ENCODE measurements around the gene CMKLR1. TPM values are rescaled to one million over a fixed set of nuclear protein-coding genes. Genes with fewer than 3 reads are reported as not detected.

CMKLR1 gene
- total RNA-seq, 1 donor from 2014 or later, result 5.2 TPM

DNA sequence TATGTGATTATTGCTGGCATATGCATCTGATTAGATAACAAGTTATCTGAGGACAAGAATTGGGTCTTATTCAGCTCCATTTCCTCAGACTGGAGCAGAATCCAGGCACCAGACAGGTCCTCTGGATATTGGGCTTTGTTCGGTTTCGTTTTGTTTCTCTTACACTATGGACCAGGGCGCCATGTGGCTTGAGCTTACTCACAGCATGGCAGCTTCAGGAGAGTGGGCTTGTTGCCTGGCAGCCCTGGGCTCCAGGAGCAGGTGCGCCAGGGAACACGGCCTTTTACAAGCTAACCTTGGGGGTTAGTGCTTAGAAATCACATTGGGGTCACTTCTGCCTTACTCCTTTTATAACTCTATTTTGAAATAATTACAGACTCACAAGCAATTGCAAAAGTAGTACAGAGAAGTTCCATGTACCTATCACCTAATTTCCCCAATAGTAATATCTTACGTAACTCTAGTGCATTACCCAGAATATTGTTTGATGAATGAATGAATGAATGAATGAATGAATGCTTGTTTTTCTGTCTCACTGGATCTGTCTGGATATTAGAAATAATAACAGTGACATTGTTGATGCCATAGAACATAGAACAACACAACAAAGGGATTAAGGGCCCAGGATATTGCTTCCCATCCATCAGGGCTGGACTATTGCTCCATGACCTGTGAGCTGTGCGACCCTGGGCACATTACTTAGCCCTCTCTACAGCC, 39.0 kb downstream of the CMKLR1 start:
- no peak for DNase-seq (ENCODE audit: low spot score)

DNA sequence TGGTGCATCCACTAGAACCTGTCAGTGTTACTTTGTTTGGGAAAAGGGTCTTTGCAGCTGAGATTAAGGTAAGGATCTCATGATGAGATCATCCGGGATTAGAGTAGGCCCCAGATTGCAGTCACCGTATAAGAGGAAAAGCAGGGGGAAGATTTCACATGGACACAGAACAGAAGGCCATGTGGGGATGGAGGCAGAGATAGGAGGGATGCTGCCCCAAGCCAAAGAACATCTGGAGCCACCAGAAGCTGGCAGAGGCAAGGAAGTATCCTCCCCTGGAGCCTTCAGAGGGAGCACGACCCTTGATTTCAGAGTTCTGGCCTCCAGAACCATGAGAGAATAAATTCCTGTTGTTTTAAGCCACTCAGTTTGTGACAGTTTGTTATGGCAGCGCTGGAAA, 39.6 kb downstream of the CMKLR1 start:
- no peak for DNase-seq (ENCODE audit: low spot score)

DNA sequence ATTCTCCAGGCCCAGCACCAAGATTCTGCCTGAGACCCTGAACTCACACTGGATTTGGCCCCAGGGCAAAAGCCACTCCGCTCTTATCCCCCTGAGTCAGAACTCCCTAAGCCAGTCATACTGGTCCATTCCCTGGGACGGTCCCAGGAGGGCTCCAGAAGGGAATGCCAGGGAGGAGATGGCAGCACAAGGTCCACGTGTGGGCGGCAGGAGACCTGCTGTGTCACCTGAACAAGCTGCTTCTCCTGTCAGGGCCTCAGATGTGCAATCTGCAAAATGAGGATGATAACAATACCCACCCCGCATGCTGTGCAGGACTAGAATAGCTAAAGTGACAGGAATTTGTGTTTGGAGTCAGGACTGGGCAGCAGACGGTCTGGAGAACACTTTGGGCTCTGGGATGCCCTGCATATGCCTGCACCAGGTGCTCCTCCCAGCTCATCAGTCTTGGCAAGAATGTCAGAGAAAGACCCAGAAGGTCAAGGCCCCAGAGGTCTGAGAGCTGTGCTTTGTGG, 40.3 kb downstream of the CMKLR1 start:
- DNase-seq (ENCODE audit: low spot score), result no peak

DNA sequence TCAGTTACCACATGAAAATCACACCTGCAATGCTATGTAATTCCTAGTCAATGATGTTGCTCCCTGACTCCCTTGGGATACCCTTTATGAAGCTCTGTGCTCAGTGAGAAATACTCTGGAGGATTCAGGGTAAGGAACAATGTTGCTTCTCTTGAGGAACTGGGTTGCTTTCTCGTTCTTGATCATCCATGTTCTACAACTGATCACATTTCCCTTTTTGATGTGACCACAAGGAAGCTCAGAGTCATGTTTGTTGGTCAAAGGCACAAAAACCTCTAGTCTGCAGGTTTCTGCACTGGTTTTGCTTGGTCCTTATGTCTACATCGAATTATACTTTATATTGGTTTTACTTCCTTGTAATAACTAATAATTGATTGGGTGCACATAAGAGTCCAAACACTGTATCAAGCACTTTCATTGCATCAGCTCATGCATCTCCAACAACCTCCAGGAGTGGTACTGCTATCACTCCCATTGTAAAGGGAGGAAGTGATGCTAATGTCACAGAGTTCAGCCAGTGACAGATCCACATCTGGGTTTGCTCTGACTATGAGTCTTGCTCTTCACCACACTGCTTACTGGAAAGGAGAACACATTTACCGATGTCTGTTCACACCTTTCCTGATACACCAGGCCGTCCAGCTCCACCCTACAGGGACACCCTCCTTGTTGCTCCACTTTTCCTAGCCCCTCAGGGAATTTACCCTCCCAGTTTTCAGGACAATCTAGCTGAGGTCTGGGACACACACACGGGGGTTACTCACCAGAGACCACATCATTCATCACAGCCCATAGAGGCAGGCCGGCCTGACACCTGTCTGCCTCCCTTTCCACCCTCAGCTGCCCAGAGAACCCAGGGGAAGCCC, 41.0 kb downstream of the CMKLR1 start:
- no peak for DNase-seq (ENCODE audit: low spot score)

DNA sequence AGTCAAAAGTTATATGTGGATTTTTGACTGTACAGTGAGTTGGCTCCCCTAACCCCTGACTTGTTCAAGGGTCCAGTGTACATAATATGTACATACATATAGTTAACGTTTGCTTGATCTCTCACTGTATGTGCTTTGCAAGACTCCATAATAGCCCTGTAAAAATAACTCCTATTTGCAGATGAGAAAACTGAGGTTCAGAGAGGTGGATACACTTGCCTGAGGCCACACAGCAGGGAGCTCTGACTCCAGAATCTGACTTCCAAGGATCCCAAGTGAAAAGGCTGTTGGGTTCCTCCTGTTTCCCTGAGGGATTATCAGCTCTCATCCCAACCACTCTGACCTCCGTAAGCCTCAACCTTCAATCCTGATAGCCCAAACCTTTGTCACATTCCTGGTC, 41.7 kb downstream of the CMKLR1 start:
- DNase-seq (ENCODE audit: low spot score), result no peak

DNA sequence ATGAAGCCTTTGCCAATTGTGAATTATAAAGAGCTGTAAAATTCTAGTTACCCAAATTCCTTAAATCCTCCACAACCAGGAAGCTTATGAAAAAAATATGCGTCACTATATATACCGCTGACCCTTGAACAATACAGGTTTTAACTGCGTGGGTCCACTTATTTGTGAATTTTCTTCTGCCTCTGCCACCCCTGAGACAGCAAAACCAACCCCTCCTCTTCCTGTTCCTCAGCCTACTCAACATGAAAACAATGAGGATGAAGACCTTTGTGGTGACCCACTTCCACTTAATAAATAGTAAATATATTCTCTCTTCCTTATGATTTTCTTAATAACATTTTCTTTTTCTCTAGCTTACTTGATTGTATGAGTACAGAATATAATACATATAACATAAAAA, 42.2 kb downstream of the CMKLR1 start:
- no peak for DNase-seq (ENCODE audit: low spot score)

DNA sequence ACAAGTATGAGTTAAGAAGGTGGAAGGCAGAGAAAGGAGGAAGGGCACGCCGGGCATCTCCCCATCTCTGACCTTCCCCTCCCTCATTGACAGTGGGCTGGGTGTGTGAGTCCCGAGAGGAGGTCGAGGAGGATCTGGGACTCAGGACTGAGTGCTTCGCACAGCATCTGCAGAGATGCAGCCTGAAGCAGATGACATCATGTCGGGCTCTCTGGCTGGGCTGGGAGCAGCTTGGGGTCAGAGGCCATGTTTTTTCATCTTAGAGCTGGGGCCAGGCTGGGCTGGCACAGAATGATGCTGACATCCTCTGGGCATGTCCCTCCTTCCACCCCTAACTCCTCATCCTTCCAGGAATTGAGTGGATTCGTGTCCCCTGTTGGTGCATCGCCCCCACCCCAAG, 43.5 kb downstream of the CMKLR1 start:
- no peak for DNase-seq (ENCODE audit: low spot score)

DNA sequence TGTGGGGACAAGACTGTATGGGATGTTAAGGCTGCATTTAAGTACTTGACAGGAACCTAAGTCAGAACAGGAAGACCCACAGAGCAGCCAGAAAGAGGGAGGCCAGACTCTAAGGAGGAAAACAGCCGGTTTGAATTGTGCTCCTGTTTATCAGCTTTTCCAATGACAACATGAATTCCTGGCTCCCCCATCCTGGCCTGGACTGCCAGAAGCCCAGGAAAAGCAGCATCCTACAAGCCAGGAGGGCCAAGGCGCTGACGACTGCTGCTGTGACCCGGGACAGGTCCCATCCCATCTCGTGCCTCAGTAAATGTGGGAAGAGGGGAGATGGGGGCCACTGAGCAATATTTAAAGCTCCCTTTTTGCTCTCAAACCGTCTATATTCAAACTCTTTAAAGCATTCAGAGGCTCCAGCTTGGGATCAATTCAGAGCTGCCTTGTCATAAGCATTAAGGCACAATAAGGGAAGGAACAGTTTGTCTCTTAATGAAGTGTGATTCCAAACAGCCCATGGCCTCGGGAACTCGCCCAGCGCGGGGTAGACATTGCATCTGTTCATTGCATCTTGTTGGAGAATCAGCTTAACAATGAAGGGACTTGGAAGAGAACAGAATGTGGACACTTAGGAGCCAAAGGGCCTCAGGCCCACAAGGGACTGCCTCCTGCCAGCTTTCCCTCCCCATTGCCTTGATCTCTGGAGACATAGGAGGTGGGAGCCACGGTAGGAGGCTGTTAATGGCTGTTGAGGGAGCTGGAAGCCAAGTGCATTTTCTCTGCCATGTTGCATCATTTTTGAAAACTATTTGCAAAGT, 49.6 kb downstream of the CMKLR1 start:
- no peak for DNase-seq (ENCODE audit: low spot score)

DNA sequence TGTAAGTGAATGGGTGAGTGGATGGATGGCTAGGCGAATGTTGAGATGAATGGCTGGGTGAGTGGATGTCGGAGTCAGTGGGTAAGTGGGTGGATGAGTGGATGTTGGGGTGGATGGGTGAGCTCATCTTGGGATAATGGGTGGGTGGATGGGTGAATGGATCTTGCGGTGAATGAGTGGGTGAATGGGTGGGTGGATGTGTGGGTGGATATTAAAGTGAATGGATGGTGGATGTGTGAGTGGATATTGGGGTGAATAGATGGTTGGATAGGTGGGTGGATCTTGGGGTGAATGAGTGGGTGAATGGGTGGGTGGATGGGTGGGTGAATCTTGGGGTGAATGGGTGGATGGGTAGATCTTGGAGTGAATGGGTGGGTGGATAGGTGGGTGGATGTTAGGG, 51.9 kb downstream of the CMKLR1 start:
- no peak for DNase-seq (ENCODE audit: low spot score)

DNA sequence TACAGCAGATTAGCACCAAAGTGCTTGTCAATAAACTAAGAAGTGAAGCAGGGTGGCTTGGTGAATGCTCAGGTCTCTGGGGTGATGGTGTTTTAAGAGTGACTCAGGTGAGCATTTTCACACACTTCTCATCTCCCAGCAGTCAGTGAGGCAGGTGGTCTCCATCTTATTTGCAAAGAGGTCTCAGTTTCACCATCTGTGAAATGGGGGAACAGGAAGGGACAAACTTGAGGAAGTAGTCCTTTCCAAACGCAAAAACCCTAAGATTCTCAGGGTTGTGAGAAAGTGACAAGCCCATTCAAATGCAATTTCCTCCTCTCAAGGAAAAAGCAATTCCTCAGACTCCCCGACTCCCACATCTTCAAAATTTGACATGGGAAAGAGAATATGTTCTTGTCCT, 54.1 kb downstream of the CMKLR1 start:
- no peak for DNase-seq (ENCODE audit: low spot score)

DNA sequence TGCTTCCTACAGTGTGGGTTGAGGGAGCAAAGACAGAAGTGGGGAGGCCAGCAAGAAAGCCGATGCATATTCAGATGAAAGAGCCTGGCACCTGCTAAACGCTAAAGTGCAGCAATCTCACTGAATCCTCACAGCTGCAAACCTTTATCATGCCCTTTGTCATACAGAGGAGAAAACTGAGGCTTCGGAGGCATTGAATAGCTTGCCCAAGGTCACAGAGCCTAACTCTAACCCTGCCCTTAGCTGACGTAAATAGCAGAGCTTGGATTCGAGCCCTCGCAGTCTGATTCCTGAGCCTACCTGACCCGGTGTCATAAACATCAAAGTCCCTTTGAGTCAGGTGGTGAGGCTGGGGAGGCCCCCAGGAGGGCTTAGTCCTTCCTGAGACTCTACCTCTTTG, 54.9 kb downstream of the CMKLR1 start:
- DNase-seq (ENCODE audit: low spot score), result no peak

DNA sequence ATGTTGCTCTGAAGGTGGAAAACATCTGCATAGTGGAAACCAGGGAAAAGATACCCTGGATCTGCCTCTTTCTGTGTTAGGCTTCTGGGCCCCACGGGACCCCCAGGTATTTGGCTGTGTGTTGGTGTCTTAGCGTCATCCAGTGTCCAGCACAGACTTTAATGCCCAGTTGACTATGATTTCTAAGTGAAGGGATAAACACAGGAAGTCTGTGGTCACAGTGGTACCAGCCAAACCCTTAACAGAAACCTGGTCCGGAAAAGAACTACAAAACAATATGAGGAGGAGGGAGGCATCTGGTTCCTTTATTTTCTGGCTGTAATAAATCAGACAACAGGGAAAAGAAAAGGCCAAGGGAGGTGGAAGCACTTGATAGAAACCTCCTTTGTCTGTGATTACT, 56.4 kb downstream of the CMKLR1 start:
- DNase-seq (ENCODE audit: low spot score), result no peak

DNA sequence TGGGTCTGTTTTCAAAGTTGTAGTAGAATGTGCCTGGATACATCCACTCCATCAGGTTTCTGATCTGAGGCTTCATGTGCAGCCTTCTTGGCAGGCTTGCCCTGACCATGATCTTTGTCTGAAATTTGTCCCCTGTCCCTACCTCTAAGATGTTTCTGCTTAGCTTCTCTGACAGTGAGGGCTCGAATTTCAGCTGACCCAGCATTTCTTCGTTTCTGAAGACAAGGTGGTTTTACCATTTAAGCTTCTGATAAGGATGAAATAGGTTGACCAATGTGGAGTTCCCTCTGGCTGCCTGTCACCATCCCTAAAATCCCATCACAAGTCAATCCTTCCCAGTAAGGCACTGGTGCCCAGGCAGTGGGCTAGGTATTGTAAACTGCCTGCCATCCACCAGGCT, 57.0 kb downstream of the CMKLR1 start:
- DNase-seq (ENCODE audit: low spot score), result no peak

DNA sequence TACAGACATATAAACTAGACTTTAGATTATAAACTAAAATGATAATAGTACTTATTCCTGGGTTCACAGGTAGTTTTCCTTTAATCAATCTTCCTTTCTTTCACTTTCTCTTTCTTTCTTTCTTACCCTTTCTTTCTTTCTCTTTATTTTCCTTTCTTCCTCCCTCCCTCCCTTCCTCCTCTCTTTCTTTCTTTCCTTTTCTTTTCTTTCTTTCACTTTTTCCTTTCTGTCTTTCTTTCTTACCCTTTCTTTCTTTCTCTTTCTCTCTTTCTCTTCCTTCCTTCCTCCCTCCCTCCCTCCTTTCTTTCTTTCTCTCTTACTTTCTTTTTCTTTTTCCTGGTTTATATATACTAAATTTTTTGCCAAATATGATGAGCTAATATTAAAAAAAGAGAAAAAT, 61.5 kb downstream of the CMKLR1 start:
- DNase-seq (ENCODE audit: low spot score), result no peak

DNA sequence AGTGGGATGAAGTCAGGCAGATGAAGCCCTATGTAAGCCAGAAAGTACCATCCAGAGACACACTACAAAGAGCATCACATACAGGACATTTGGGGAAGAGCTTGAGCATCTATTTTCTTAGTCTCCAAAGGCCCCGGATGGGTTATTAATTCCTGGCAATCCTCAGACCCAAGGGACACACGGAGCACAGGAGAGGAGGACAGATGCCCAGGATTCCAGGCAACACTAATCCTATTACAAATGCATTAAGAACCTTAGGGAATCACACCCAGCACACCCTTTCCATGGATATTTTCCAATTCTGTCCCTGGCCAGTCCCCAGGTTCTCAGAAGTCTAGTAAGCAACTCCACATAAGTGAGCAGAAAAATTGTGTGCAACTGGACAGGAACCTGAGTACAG, 65.9 kb downstream of the CMKLR1 start:
- no peak for DNase-seq (ENCODE audit: low spot score)

DNA sequence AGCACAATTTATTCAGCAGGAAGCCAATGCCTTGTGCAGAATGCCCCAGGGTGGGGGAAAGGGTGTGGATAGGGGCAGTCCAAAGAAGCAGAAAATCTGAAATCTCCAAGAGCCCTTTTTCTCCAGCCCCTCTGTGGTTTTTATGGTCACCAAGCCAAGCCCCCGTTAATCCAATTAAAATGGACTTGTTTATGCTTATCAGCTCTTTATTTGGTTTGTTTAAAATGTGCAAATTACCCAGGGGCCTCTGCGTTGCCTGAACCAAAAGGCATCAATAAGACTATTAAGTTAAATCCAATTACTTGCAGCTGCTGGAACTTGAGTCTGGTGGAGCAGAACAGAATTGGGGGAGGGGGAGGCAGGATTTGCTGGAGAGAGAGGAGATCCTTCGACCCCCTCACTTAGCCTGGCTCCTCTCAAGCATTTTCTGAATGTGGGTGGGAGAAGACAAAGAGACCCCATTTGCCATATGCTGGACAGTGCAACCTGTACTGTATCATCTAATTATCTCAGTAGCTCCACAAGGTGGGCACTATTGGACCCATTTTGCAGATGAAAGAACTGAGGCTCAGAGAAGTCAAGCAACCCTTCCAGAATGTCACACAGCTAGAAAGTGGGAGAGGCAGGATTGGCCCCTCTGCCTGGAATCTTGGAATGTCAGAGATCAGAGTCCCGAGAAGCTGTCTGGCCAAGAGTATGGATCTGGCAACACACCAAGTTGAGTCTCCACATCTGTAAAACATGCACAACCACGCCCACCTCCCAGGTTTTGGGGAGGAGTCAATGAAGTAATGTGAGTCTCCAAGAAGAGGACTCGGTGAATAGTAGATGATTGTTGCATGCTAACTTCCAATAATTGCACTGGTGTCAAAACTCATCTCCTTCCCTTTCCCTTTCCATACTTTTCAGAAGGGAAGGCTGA, 66.9 kb downstream of the CMKLR1 start:
- no peak for DNase-seq (ENCODE audit: low spot score)

DNA sequence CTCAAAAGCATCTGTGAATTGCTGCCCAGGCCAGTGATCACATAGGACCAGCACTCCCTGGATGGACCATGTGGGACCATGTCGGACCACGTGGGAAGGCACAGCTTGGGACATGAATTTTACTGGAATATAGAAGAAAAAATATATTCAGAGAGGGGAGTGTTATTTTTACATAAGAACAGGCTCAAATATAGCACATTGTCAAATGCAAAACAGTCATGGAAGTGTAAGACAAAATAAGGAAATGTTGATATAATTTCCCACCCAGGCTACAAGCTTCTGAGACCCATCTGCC, 68.3 kb downstream of the CMKLR1 start:
- no peak for DNase-seq (ENCODE audit: low spot score)

DNA sequence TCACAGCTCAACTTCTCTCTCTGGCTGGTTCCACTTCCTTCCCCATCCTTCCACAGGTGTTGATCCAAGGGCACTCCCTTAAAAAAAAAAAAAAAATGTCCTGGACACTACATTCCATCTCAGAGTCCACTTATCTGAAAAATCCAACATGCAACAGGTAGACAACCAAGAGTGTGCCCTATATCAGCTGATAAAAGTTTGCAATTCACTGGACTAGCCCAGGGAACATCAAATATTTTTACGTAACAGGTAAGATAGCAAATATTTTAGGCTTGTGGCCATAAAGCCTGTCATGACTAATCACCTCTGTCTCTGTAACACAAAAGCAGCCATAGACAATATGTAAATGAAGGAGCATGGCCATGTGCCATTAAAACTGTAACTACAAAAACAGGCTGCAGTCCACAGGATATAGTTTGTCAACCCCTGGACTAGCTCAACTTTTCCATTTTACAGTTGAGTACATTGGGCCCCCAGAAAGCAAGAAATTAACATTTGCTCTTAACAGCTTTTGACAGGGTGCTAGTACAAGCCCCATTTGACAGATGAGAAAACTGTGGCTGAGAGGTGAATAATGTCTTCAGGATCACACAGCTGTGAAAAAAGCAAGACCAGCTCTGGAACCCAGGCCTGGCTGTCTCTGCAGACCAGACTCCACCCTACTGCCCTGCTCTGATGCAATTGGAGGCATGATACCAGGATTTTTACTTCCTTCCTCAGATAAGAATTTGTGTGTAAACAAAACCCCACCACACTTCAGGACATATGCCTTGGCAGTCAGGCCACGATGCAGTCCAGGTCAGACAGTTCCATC, 68.9 kb downstream of the CMKLR1 start:
- DNase-seq (ENCODE audit: low spot score), result no peak

DNA sequence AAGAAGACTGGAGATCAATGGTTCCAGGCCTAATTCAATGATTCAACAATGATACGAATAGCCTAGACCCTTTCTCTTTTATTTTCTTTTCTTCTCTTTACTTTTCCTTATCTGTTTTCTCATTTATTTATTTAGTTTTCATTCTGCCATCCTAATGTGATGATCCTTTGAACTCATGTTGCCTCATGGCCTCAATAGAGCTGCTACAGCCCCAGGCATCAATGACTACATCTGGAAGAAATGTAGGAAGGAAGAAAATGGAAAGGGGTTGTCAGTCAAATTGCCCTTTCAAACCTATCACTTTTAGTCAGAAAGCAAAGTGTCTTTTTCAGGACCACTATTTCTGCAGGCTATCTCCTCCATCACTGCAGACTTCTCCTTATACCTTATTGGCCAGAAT, 69.9 kb downstream of the CMKLR1 start:
- DNase-seq (ENCODE audit: low spot score), result no peak

DNA sequence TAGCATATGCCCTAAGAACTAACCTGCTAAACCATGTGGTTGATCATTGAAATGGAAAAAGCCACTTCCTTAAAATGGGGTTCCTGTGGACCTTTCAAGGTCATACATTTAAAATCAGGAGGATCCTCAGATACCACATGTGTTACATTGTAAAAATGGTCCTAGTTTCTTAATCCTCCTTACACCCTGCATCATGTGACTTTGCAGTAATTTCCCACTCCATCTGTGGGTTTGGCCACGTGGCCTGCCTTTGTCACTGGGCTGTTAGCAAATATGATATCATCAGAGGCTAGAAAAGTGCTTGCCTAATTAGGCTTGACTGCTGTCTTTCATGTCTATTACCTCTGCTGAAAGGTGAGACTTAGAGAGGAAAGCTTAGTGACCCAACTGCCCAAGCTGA, 70.7 kb downstream of the CMKLR1 start:
- DNase-seq (ENCODE audit: low spot score), result no peak

DNA sequence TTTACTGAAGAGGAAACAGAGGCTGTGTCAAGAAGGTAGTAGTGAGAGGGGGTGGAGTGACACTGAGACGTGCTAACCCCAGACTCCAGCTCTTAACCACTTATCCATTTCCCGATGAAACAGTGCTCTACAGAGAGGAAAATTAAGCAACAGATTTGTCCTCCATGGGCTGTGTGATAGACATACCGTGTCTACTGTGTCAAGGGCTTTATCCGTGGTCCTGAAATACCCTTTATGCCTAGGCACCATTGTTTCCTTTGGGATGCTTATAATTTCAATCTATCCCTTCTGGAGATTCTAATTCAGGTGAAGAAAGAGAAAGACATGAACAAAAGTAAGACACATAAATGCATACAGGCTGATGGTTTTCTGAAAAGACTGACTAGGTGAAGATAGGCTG, 71.7 kb downstream of the CMKLR1 start:
- no peak for DNase-seq (ENCODE audit: low spot score)
